GM12865 (cell line): ENCODE results near the gene CTXN2.

Experiments used
- DNase-seq: peaks from one replicate; pipeline ENCODE4 v3.0.0; 2010; ENCODE audit warnings: low read depth
- H3K4me3 ChIP-seq: 2 replicates; pipeline ENCODE4 v1.5.1; 2011; ENCODE audit warnings: mild to moderate bottlenecking, low read depth, low read length, control low read depth
- CTCF ChIP-seq: IDR thresholded peaks from 2 replicates; pipeline ENCODE4 v1.5.1; 2011; ENCODE audit warnings: low read length, control low read depth, low read depth, inconsistent platforms; ENCODE audit not compliant: insufficient read depth; ENCODE audit errors: missing control alignments

Gene CTXN2

GRCh38 chr15:48178648-48178931 lies 12.9 kb upstream of the CTXN2 start:
- DNase-seq: no peak
- no peak for TF ChIP-seq CTCF
- H3K4me3 ChIP-seq: peak overlapping the region; percentile 75

- no peak overlapping the region for H3K4me3 ChIP-seq
- TF ChIP-seq CTCF: no peak
Measured at GRCh38 chr15:48182749-48183148, 8.7 kb upstream of the CTXN2 start.

GRCh38 chr15:48185529-48185928 lies 5.9 kb upstream of the CTXN2 start:
- no peak for DNase-seq
- H3K4me3 ChIP-seq: no peak overlapping the region
- no peak for TF ChIP-seq CTCF

More at GRCh38 chr15:48182749-48183148, 8.7 kb upstream of the CTXN2 start:
- no peak for DNase-seq

- DNase-seq: no peak
- TF ChIP-seq CTCF: no peak
- no peak overlapping the region for H3K4me3 ChIP-seq
Measured at GRCh38 chr15:48186271-48186670, 5.2 kb upstream of the CTXN2 start.

GRCh38 chr15:48190932-48191573 lies 412 bp upstream of the CTXN2 start:
- H3K4me3 ChIP-seq: no peak overlapping the region
- TF ChIP-seq CTCF: no peak
- DNase-seq: peak; percentile 45

GRCh38 chr15:48202068-48202467 lies 10.6 kb downstream of the CTXN2 start:
- no peak overlapping the region for H3K4me3 ChIP-seq
- DNase-seq: no peak
- no peak for TF ChIP-seq CTCF

- no peak for DNase-seq
- no peak within 1 kb of the TSS for H3K4me3 ChIP-seq
- no peak for TF ChIP-seq CTCF
Measured at GRCh38 chr15:48205981-48206380, 14.5 kb downstream of the CTXN2 start, which contains the start of gene SLC12A1. Gene SLC12A1 (plus strand): TSS chr15:48206302. CDS start chr15:48207720, 1,418 bp downstream.
